H1 (cell line): ENCODE data around the gene CIRBP. TPM values are rescaled to one million over a fixed set of nuclear protein-coding genes. Genes with fewer than 3 reads are reported as not detected.

Source experiments
- ATF2 ChIP-seq: IDR thresholded peaks from 2 replicates; pipeline ENCODE4 v1.6.1; 2012; ENCODE audit warnings: low read length, inconsistent platforms
- BRCA1 ChIP-seq: IDR thresholded peaks from 2 replicates; pipeline ENCODE4 v1.6.1; 2012; ENCODE audit warnings: low read depth, low read length, improper control_type of control experiment
- CTCF ChIP-seq, 3 experiments: IDR thresholded peaks; 1 replicate in 2 of 3; 2 replicates in 1 of 3; pipeline versions ENCODE4 v1.5.1 to v1.6.1; 2011; ENCODE audit warnings: low read length in 3 of 3, mild to moderate bottlenecking in 3 of 3, inconsistent platforms in 2 of 3, low read depth in 1 of 3, moderate library complexity in 1 of 3; ENCODE audit not compliant: insufficient read depth in 1 of 3; ENCODE audit errors: control extremely low read depth in 1 of 3
- EGR1 ChIP-seq: IDR thresholded peaks from 2 replicates; pipeline ENCODE4 v1.6.1; 2011; ENCODE audit warnings: low read depth, low read length, borderline replicate concordance
- EP300 ChIP-seq, 2 experiments: IDR thresholded peaks; 1 replicate in 1 of 2; 2 replicates in 1 of 2; pipeline ENCODE4 v1.6.1; 2011 to 2012; ENCODE audit warnings: low read depth in 2 of 2, low read length in 2 of 2, mild to moderate bottlenecking in 2 of 2, borderline replicate concordance in 1 of 2, inconsistent platforms in 1 of 2, moderate library complexity in 1 of 2
- HDAC2 ChIP-seq, 2 experiments: fragments of 300-600 bp in 1 of 2; sonication (generic) in 1 of 2; IDR thresholded peaks; 2 replicates each; pipeline ENCODE4 v1.6.1; 2011 to 2012; ENCODE audit warnings: low read depth in 2 of 2, low read length in 2 of 2, mild to moderate bottlenecking in 2 of 2, moderate library complexity in 2 of 2, borderline replicate concordance in 1 of 2, inconsistent platforms in 1 of 2
- JUN ChIP-seq: IDR thresholded peaks from 2 replicates; pipeline ENCODE4 v1.6.1; 2011; ENCODE audit warnings: low read depth, mild to moderate bottlenecking, improper control_type of control experiment, low read length
- JUND ChIP-seq: IDR thresholded peaks from 2 replicates; pipeline ENCODE4 v1.6.1; 2011; ENCODE audit warnings: mild to moderate bottlenecking, improper control_type of control experiment, low read length
- KDM1A ChIP-seq: fragments of 200-600, 300-600 bp; sonication (generic); IDR thresholded peaks from 2 replicates; pipeline ENCODE4 v1.7.1; 2016; ENCODE audit warnings: mild to moderate bottlenecking, low read length, borderline replicate concordance
- KDM5A ChIP-seq: fragments of 200-600 bp; IDR thresholded peaks from 2 replicates; pipeline ENCODE4 v1.7.1; 2012; ENCODE audit warnings: mild to moderate bottlenecking, low read length, inconsistent platforms, mixed read lengths
- RAD21 ChIP-seq, 2 experiments: IDR thresholded peaks in 1 of 2; conservative IDR thresholded peaks in 1 of 2; 2 replicates each; pipeline ENCODE4 v1.6.1; 2011; ENCODE audit warnings: low read depth in 2 of 2, low read length in 2 of 2, improper control_type of control experiment in 1 of 2, inconsistent platforms in 1 of 2, mild to moderate bottlenecking in 1 of 2, moderate library complexity in 1 of 2
- RFX5 ChIP-seq: IDR thresholded peaks from 2 replicates; pipeline ENCODE4 v1.6.1; 2011; ENCODE audit warnings: low read depth, low read length, improper control_type of control experiment, borderline replicate concordance
- RXRA ChIP-seq: IDR thresholded peaks from 2 replicates; pipeline ENCODE4 v1.6.1; 2011; ENCODE audit warnings: low read depth, mild to moderate bottlenecking, low read length, moderate library complexity; ENCODE audit not compliant: insufficient read depth
- SIRT6 ChIP-seq: IDR thresholded peaks from one replicate; pipeline ENCODE4 v1.7.1; 2012; ENCODE audit warnings: low read length, inconsistent platforms
- SP2 ChIP-seq: IDR thresholded peaks from 2 replicates; pipeline ENCODE4 v1.6.1; 2012; ENCODE audit warnings: mild to moderate bottlenecking, low read length, inconsistent platforms
- TAF7 ChIP-seq: optimal IDR thresholded peaks from 2 replicates; pipeline ENCODE3; 2011; ENCODE audit warnings: low read depth, mild to moderate bottlenecking, inconsistent platforms, low read length, moderate library complexity, borderline replicate concordance
- USF2 ChIP-seq: IDR thresholded peaks from 2 replicates; pipeline ENCODE4 v1.6.1; 2011; ENCODE audit warnings: low read length, improper control_type of control experiment
- YY1 ChIP-seq: IDR thresholded peaks from 2 replicates; pipeline ENCODE4 v1.6.1; 2011; ENCODE audit warnings: low read depth, mild to moderate bottlenecking, low read length
- polyA plus RNA-seq, 7 experiments: library from polyadenylated mRNA; depleted of rRNA in 3 of 7; stranded (reverse) in 5 of 7; unstranded in 2 of 7; fragments of >200 nt in 5 of 7; fragments of 200-250 nt in 2 of 7; gene quantifications; 1 replicate in 5 of 7; 2 replicates in 1 of 7; 4 replicates in 1 of 7; pipeline versions ENCODE4 v1.2.1 to v1.2.3, GENCODE V29; 2011 to 2013; ENCODE audit warnings: missing spikeins in 2 of 7, mixed read lengths in 2 of 7
- total RNA-seq: library from RNA; stranded (reverse); fragmentation: NEBNext Ultra II Directional; extraction: Animal tissue kit (Norgen Biotek cat#: 25700); gene quantifications from 2 replicates; pipeline ENCODE4 v1.2.1, GENCODE V29; 2021

Gene CIRBP
- total and polyA plus RNA-seq, 2 of the 8 experiments (the other 6 are each of a cell fraction or from before 2014, with no cell fraction given) = 175 to 199 TPM

GRCh38 chr19:1275260-1275975, 6.3 kb downstream of the CIRBP start, which contains the start of gene FAM174C (continued):
- TF ChIP-seq EGR1 = no peak
- TF ChIP-seq USF2 = peak; percentile 99
- TF ChIP-seq RFX5 = no peak
- TF ChIP-seq KDM5A = peak; percentile 34; the same call in 1 of the 2 replicates
- peak; percentile 60 for TF ChIP-seq TAF7
- no peak for TF ChIP-seq BRCA1
- TF ChIP-seq RAD21 (IDR thresholded peaks at IDR 0.05 in 1 of 2, conservative IDR thresholded peaks at IDR 0.05 in 1 of 2; ENCODE audit: low read depth in 2 of 2, low read length in 2 of 2) = no peak
- TF ChIP-seq SP2 = no peak
- no peak for TF ChIP-seq CTCF (IDR thresholded peaks at IDR 0.05; ENCODE audit: control extremely low read depth in 1 of 3, insufficient read depth in 1 of 3, low read depth in 1 of 3, low read length in 3 of 3)
- 0 out of 3 replicates have a peak, but pooled peaks of 1 of the 2 experiments have one; percentile 2 for TF ChIP-seq EP300 (IDR thresholded peaks at IDR 0.05; ENCODE audit: borderline replicate concordance in 1 of 2, low read depth in 2 of 2, low read length in 2 of 2)
- TF ChIP-seq YY1 = no peak
- TF ChIP-seq KDM1A = no peak
- TF ChIP-seq JUND = no peak
- no peak for TF ChIP-seq JUN
- TF ChIP-seq RXRA = no peak
- 0 out of 2 replicates have a peak, but pooled peaks have one; percentile 69 for TF ChIP-seq ATF2
- no peak for TF ChIP-seq SIRT6
- peak in 1 of 2 experiments; percentile 94; a peak in 1 of 4 replicates for TF ChIP-seq HDAC2 (IDR thresholded peaks at IDR 0.05; ENCODE audit: borderline replicate concordance in 1 of 2, low read depth in 2 of 2, low read length in 2 of 2)
